NOMO-1 treated with DMSO at 0.1 percent for 48 hours (cell line): ENCODE data around the gene OR6S1.
"Not testable (repeated sequence)": the region's sequence is repeated elsewhere in the genome, so short reads cannot be mapped to it uniquely, and the experiment has no call there.

Source experiments
- DNase-seq: peaks from one replicate; lab custom pipeline; 2025; ENCODE audit not compliant: unreplicated experiment; lab: John Stamatoyannopoulos, UW

Gene OR6S1

GRCh38 chr14:20671597-20672283 lies 30.2 kb upstream of the OR6S1 start:
- no peak for DNase-seq

- no peak for DNase-seq
These were observed 27.5 kb upstream of the OR6S1 start for GRCh38 chr14:20668969-20669368.

GRCh38 chr14:20667957-20668356 lies 26.5 kb upstream of the OR6S1 start:
- DNase-seq = peak; percentile 3

- DNase-seq = not testable (repeated sequence)
These were observed 25.0 kb upstream of the OR6S1 start for GRCh38 chr14:20666400-20666961.

- peak; percentile 78 for DNase-seq
These were observed 21.7 kb upstream of the OR6S1 start for GRCh38 chr14:20662968-20663732.

- DNase-seq = no peak
These were observed 19.7 kb upstream of the OR6S1 start for GRCh38 chr14:20661197-20661596.

GRCh38 chr14:20659813-20660395 lies 18.4 kb upstream of the OR6S1 start:
- DNase-seq = no peak

GRCh38 chr14:20659336-20659735 lies 17.8 kb upstream of the OR6S1 start:
- DNase-seq = no peak

- DNase-seq = no peak
These were observed 16.8 kb upstream of the OR6S1 start for GRCh38 chr14:20658246-20658645.

- no peak for DNase-seq
These were observed 16.0 kb upstream of the OR6S1 start for GRCh38 chr14:20657216-20658211.

GRCh38 chr14:20656274-20656673 lies 14.8 kb upstream of the OR6S1 start:
- no peak for DNase-seq

GRCh38 chr14:20655851-20656250 lies 14.4 kb upstream of the OR6S1 start:
- no peak for DNase-seq

GRCh38 chr14:20652996-20653975 lies 11.8 kb upstream of the OR6S1 start:
- DNase-seq = peak; percentile 9

- no peak for DNase-seq
These were observed 4.0 kb upstream of the OR6S1 start for GRCh38 chr14:20645481-20645880.

GRCh38 chr14:20644520-20644919 lies 3.0 kb upstream of the OR6S1 start:
- no peak for DNase-seq

- DNase-seq = not testable (repeated sequence)
These were observed 1.3 kb upstream of the OR6S1 start for GRCh38 chr14:20642755-20643154.

- DNase-seq = no peak
These were observed 691 bp upstream of the OR6S1 start for GRCh38 chr14:20642182-20642581.

- peak; percentile 75 for DNase-seq
These were observed 8.4 kb downstream of the OR6S1 start for GRCh38 chr14:20632831-20633691.

- no peak for DNase-seq
These were observed 9.1 kb downstream of the OR6S1 start for GRCh38 chr14:20632448-20632830.
